Measurements from ENCODE around the gene OR11L1. TPM values are rescaled to one million over a fixed set of nuclear protein-coding genes. Genes with fewer than 3 reads are reported as not detected.

Gene OR11L1, protein sequence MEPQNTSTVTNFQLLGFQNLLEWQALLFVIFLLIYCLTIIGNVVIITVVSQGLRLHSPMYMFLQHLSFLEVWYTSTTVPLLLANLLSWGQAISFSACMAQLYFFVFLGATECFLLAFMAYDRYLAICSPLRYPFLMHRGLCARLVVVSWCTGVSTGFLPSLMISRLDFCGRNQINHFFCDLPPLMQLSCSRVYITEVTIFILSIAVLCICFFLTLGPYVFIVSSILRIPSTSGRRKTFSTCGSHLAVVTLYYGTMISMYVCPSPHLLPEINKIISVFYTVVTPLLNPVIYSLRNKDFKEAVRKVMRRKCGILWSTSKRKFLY
- not detected in 2 replicates for total RNA-seq

DNA sequence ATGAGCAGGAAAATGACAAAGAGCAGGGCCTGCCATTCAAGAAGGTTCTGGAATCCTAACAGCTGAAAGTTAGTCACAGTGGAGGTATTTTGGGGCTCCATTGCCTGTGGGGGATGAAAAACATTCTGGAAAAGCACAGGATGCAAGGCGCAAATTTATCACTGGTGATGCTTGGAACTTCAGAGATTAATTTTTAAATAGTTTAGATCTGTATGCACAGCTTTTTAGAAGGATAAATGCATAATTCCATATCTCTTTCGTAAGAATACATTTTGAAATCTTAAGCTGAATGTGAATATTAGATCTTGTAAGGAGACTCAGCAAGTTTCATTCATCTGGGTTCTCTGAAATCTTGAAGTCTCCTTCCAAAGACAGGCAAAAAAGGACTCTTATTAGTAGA is at the start of gene OR11L1:
Gene OR11L1, minus strand, starts transcription at position 101 of the 400 bp plus-strand sequence. Its CDS starts 0 bp downstream, at position 101.
- FAIRE-seq, result no peak
- TF ChIP-seq, protein P1, sequence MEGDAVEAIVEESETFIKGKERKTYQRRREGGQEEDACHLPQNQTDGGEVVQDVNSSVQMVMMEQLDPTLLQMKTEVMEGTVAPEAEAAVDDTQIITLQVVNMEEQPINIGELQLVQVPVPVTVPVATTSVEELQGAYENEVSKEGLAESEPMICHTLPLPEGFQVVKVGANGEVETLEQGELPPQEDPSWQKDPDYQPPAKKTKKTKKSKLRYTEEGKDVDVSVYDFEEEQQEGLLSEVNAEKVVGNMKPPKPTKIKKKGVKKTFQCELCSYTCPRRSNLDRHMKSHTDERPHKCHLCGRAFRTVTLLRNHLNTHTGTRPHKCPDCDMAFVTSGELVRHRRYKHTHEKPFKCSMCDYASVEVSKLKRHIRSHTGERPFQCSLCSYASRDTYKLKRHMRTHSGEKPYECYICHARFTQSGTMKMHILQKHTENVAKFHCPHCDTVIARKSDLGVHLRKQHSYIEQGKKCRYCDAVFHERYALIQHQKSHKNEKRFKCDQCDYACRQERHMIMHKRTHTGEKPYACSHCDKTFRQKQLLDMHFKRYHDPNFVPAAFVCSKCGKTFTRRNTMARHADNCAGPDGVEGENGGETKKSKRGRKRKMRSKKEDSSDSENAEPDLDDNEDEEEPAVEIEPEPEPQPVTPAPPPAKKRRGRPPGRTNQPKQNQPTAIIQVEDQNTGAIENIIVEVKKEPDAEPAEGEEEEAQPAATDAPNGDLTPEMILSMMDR (IDR thresholded peaks at IDR 0.05; ENCODE audit: insufficient read depth, low read length, severe bottlenecking), result no peak
- no peaks in the 10 kb centered on the region for H3K27me3 ChIP-seq (ENCODE audit: control insufficient read depth, insufficient read depth, low read length)

DNA sequence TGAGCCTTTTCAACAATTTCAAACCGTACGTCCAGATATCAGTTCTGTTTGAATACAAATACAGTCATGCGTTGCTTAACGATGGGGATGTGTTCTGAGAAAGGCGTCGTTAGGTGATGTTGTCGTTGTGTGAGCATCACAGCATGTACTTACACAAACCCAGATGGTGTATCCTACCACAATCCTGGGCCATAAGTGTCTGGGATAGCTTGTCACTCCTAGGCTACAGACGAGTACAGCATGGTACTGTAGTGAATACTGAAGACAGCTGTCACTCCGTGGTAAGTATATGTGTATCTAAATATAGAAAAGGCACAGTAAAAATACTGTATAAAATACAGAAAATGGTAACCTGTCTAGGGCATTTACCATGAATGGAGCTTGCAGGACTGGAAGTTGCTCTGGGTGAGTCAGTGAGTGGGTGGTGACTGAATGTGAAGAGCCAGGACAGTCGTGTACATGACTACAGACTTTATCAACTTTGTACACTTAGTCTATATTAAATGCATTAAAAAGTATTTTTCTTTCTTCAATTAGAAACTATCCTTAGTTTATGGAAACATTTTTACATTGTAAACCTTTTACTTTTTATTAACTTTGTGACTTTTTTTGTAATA is 43.2 kb upstream of the OR11L1 start:
- Histone ChIP-seq H3K36me3 (ENCODE audit: control insufficient read depth, insufficient read depth, low read length) (no peaks in the 10 kb centered on the region), H3K4me3 (ENCODE audit: low read depth, low read length) (no peak overlapping the region), H3K27me3 (ENCODE audit: control insufficient read depth, insufficient read depth, low read length) (no peaks in the 10 kb centered on the region)
- FAIRE-seq, result no peak
- TF ChIP-seq, protein P1 (IDR thresholded peaks at IDR 0.05; ENCODE audit: insufficient read depth, low read length, severe bottlenecking), result no peak
- DNase-seq (ENCODE audit: low read depth), result no peak

More for the DNA sequence above, at the start of gene OR11L1:
- H3K36me3 ChIP-seq (ENCODE audit: control insufficient read depth, insufficient read depth, low read length), result no peaks in the 10 kb centered on the region
- DNase-seq (ENCODE audit: low read depth), result no peak
- H3K4me3 ChIP-seq (ENCODE audit: low read depth, low read length), result no peak within 1 kb of the TSS

DNA sequence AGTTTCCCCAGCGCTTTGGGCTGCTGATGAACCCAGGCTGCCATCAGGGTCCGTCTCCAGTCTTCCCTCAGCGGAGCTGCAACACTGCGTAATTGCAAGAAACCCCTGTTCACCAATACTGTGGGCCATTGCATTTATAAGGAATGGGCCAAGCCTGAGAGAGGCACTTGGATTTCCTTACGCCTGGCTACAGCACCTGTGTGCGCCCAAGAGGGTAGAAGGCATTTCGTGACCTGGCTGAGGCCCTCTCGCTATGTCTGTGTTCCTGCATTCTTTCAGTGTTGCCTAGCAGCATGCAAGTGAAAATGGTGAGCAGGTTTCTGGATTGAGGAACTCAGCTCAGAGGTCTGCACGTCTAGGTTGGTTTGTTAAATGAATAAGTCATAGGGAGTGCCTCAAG is 41.6 kb upstream of the OR11L1 start:
- TF ChIP-seq, protein P1 (IDR thresholded peaks at IDR 0.05; ENCODE audit: insufficient read depth, low read length, severe bottlenecking), result no peak
- H3K27me3 ChIP-seq (ENCODE audit: control insufficient read depth, insufficient read depth, low read length), result no peaks in the 10 kb centered on the region
- no peak overlapping the region for H3K4me3 ChIP-seq (ENCODE audit: low read depth, low read length)
- no peak for FAIRE-seq
- no peak for DNase-seq (ENCODE audit: low read depth)
- H3K36me3 ChIP-seq (ENCODE audit: control insufficient read depth, insufficient read depth, low read length), result no peaks in the 10 kb centered on the region

- no peak for DNase-seq (ENCODE audit: low read depth)
- no peaks in the 10 kb centered on the region for H3K27me3 ChIP-seq (ENCODE audit: control insufficient read depth, insufficient read depth, low read length)
- no peak for FAIRE-seq
- H3K4me3 ChIP-seq (ENCODE audit: low read depth, low read length), result no peak overlapping the region
- TF ChIP-seq, protein P1 (IDR thresholded peaks at IDR 0.05; ENCODE audit: insufficient read depth, low read length, severe bottlenecking), result no peak
- H3K36me3 ChIP-seq (ENCODE audit: control insufficient read depth, insufficient read depth, low read length), result no peaks in the 10 kb centered on the region
Measured at GRCh38 chr1:247865416-247865815, 23.7 kb upstream of the OR11L1 start.

- Histone ChIP-seq H3K27me3 (ENCODE audit: control insufficient read depth, insufficient read depth, low read length) (no peaks in the 10 kb centered on the region), H3K36me3 (ENCODE audit: control insufficient read depth, insufficient read depth, low read length) (no peaks in the 10 kb centered on the region), H3K4me3 (ENCODE audit: low read depth, low read length) (no peak overlapping the region)
- DNase-seq (ENCODE audit: low read depth) (no peak), FAIRE-seq (no peak)
- TF ChIP-seq, protein P1 (IDR thresholded peaks at IDR 0.05; ENCODE audit: insufficient read depth, low read length, severe bottlenecking), result no peak
Measured at GRCh38 chr1:247864644-247865043, 22.9 kb upstream of the OR11L1 start.
